Breast epithelium (tissue), 4 donors: ENCODE data around the gene CLDN18. TPM values are rescaled to one million over a fixed set of nuclear protein-coding genes. Genes with fewer than 3 reads are reported as not detected.

ENCODE experiments used
- DNase-seq, 2 donors: peaks; one replicate each; pipeline ENCODE4 v3.0.0-alpha.2; 2019; ENCODE audit warnings: low spot score in 2 of 2
- H3K27ac ChIP-seq, 2 donors: fragments of 200-600 bp; sonication (generic) in 1 of 2; one replicate each; pipeline ENCODE4 v1.5.1; 2016 to 2019; ENCODE audit warnings: mild to moderate bottlenecking in 1 of 2
- H3K27me3 ChIP-seq, 2 donors: fragments of 200-600 bp; sonication (generic) in 1 of 2; one replicate each; pipeline versions ENCODE4 v1.5.1 to v1.6.0; 2017 to 2019; ENCODE audit warnings: control low read depth in 1 of 2, mild to moderate bottlenecking in 1 of 2
- H3K36me3 ChIP-seq: fragments of 200-600 bp; one replicate; pipeline ENCODE4 v1.5.1; 2019
- H3K4me1 ChIP-seq, 2 donors: fragments of 200-600 bp; sonication (generic); one replicate each; pipeline ENCODE4 v1.5.1; 2016 to 2019; ENCODE audit warnings: control low read depth in 1 of 2
- H3K4me3 ChIP-seq, 3 donors: fragments of 200-600 bp; sonication (generic); 1 replicate in 2 of 3; 2 replicates in 1 of 3; pipeline ENCODE4 v1.5.1; 2016 to 2019; ENCODE audit warnings: mild to moderate bottlenecking in 3 of 3, moderate library complexity in 2 of 3
- H3K9me3 ChIP-seq, 2 donors: fragments of 200-600 bp; sonication (generic) in 1 of 2; one replicate each; pipeline ENCODE4 v1.5.1; 2016 to 2019; ENCODE audit warnings: control low read depth in 1 of 2
- POLR2A ChIP-seq: fragments of 450-650 bp; IDR thresholded peaks from one replicate; pipeline ENCODE4 v1.6.1; 2016; ENCODE audit warnings: antibody characterized with exemption, mild to moderate bottlenecking, moderate library complexity
- POLR2AphosphoS5 ChIP-seq, 3 donors: sonication (generic); formaldehyde crosslinking; IDR thresholded peaks; one replicate each; pipeline ENCODE4 v1.6.1; 2017; ENCODE audit warnings: antibody characterized with exemption in 3 of 3
- intact Hi-C: fragments of 100-400 bp; cut with DNase I; formaldehyde crosslinking; loops from one replicate; pipeline ENCODE4 v1.15.1; 2023; ENCODE audit warnings: low total_unique reads
- total RNA-seq, 3 donors: library from RNA; depleted of rRNA; stranded (reverse); fragments of >200 nt; gene quantifications; one replicate each; pipeline ENCODE4 v1.1.0, GENCODE V29; 2016
- TF ChIP-seq, protein P1 (sequence below), 3 donors: fragments of 450-650 bp; IDR thresholded peaks; one replicate each; pipeline ENCODE4 v1.5.1; 2016 to 2017; ENCODE audit warnings: antibody characterized with exemption in 3 of 3, mild to moderate bottlenecking in 3 of 3, moderate library complexity in 3 of 3

CLDN18 gene
- total RNA-seq, 3 donors from 2014 or later, result not detected

GRCh38 chr3:138010273-138010590, 267 bp downstream of the CLDN18 start:
- TF ChIP-seq, protein P1, sequence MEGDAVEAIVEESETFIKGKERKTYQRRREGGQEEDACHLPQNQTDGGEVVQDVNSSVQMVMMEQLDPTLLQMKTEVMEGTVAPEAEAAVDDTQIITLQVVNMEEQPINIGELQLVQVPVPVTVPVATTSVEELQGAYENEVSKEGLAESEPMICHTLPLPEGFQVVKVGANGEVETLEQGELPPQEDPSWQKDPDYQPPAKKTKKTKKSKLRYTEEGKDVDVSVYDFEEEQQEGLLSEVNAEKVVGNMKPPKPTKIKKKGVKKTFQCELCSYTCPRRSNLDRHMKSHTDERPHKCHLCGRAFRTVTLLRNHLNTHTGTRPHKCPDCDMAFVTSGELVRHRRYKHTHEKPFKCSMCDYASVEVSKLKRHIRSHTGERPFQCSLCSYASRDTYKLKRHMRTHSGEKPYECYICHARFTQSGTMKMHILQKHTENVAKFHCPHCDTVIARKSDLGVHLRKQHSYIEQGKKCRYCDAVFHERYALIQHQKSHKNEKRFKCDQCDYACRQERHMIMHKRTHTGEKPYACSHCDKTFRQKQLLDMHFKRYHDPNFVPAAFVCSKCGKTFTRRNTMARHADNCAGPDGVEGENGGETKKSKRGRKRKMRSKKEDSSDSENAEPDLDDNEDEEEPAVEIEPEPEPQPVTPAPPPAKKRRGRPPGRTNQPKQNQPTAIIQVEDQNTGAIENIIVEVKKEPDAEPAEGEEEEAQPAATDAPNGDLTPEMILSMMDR (IDR thresholded peaks at IDR 0.05), result no peak
- TF ChIP-seq POLR2AphosphoS5 (IDR thresholded peaks at IDR 0.05) (no peak), POLR2A (no peak)
- no peaks in the 10 kb centered on the region for H3K27me3 ChIP-seq
- no peak overlapping the region for H3K27ac ChIP-seq
- H3K36me3 ChIP-seq, result no peaks in the 10 kb centered on the region
- no peaks in the 10 kb centered on the region for H3K4me1 ChIP-seq
- intact Hi-C loops, result no loop called here
- no peaks in the 10 kb centered on the region for H3K9me3 ChIP-seq
- no peak for DNase-seq
- no peak overlapping the region for H3K4me3 ChIP-seq

DNA sequence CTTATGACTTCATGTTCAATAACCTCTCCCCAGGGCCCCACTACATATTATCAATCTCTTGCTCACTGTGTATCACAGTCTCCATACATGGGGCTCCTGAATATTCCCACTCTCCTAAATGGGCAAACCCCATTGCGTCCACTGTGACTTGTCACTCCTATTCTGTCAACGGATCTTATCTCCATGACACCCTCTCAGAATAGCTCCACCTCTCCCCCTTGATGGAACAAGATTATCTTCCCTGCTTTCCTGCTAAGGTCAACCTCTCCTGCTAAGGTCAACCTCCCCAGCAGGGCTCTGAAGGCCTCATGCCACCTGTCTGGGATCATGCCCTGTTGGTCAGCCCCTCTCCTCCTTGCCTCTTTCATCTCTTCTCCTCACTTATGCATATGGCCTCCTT, 1.8 kb downstream of the CLDN18 start:
- Histone ChIP-seq H3K27me3 (no peaks in the 10 kb centered on the region), H3K36me3 (no peaks in the 10 kb centered on the region), H3K9me3 (no peaks in the 10 kb centered on the region), H3K27ac (no peak overlapping the region), H3K4me3 (no peak overlapping the region), H3K4me1 (no peaks in the 10 kb centered on the region)
- TF ChIP-seq POLR2AphosphoS5 (IDR thresholded peaks at IDR 0.05) (no peak), POLR2A (no peak)
- TF ChIP-seq, protein P1 (IDR thresholded peaks at IDR 0.05), result no peak
- intact Hi-C loops, result no loop called here
- no peak for DNase-seq

- DNase-seq, result no peak
These were observed 2.6 kb downstream of the CLDN18 start for GRCh38 chr3:138012526-138012925.

GRCh38 chr3:138016065-138016464, 6.1 kb downstream of the CLDN18 start:
- H3K4me3 ChIP-seq, result no peak overlapping the region
- no peak overlapping the region for H3K27ac ChIP-seq
- no peaks in the 10 kb centered on the region for H3K36me3 ChIP-seq
- H3K27me3 ChIP-seq, result no peaks in the 10 kb centered on the region
- no peaks in the 10 kb centered on the region for H3K4me1 ChIP-seq
- TF ChIP-seq POLR2A (no peak), POLR2AphosphoS5 (IDR thresholded peaks at IDR 0.05) (no peak)
- TF ChIP-seq, protein P1 (IDR thresholded peaks at IDR 0.05), result no peak
- H3K9me3 ChIP-seq, result no peaks in the 10 kb centered on the region
- no peak for DNase-seq
- intact Hi-C loops, result no loop called here

More at GRCh38 chr3:138012526-138012925, 2.6 kb downstream of the CLDN18 start:
- no peaks in the 10 kb centered on the region for H3K4me1 ChIP-seq
- no peaks in the 10 kb centered on the region for H3K9me3 ChIP-seq
- no peaks in the 10 kb centered on the region for H3K36me3 ChIP-seq
- intact Hi-C loops, result no loop called here
- TF ChIP-seq, protein P1 (IDR thresholded peaks at IDR 0.05), result no peak
- TF ChIP-seq POLR2AphosphoS5 (IDR thresholded peaks at IDR 0.05) (no peak), POLR2A (no peak)
- no peak overlapping the region for H3K4me3 ChIP-seq
- H3K27me3 ChIP-seq, result no peaks in the 10 kb centered on the region
- H3K27ac ChIP-seq, result no peak overlapping the region

DNA sequence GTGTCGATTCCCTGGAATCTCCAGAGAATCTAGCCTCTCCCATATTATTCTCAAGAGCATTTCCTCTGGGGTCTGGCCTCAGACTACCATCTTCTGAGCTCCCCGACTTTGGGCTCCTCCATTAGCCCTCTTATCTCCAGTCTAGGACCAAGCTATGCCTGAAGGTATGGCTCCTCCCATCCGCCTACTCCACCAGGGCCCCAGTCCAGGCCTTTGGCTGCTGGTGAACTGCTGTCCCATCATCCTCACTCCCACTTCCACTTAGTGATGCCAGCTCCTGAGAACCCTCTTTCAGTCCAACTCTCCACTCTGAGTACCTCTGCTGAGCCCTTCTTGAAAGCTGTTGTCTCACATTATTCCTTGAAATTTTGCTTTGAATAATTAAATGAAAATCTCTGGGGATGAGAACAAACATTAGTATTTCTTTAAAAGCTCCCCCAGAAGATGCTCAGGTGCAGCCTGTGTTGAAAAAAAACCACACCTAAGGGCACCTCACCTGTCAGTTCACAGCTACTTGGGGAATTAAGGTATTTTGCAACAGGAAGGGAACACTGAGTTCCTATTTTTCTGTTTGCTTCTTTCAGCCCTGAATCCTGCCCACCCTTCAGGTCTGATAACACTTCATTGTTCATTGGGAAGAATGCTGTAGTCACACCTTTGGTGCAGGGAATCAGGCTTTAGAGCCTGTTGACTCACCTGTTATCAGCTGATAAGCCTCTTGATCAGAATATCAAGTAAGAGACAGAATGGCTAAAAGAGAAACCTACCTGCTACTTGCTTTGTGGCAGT, 9.5 kb downstream of the CLDN18 start:
- no peaks in the 10 kb centered on the region for H3K9me3 ChIP-seq
- intact Hi-C loops, result no loop called here
- no peak overlapping the region for H3K27ac ChIP-seq
- H3K4me3 ChIP-seq, result no peak overlapping the region
- DNase-seq, result no peak
- TF ChIP-seq POLR2A (no peak), POLR2AphosphoS5 (IDR thresholded peaks at IDR 0.05) (no peak)
- TF ChIP-seq, protein P1 (IDR thresholded peaks at IDR 0.05), result no peak
- H3K27me3 ChIP-seq, result no peaks in the 10 kb centered on the region
- no peaks in the 10 kb centered on the region for H3K4me1 ChIP-seq
- H3K36me3 ChIP-seq, result no peaks in the 10 kb centered on the region
